GM19025 (cell line): Measurements from ENCODE around the gene TSPAN32.
"Not testable (repeated sequence)": the region's sequence is repeated elsewhere in the genome, so short reads cannot be mapped to it uniquely, and the experiment has no call there.

Experiments
- ATAC-seq: cut with Tn5 transposase; IDR thresholded peaks from one replicate; pipeline ENCODE4 v1.9.1; 2021; ENCODE audit warnings: mild to moderate bottlenecking, low read depth, moderate library complexity; ENCODE audit not compliant: unreplicated experiment

The TSPAN32 gene

DNA sequence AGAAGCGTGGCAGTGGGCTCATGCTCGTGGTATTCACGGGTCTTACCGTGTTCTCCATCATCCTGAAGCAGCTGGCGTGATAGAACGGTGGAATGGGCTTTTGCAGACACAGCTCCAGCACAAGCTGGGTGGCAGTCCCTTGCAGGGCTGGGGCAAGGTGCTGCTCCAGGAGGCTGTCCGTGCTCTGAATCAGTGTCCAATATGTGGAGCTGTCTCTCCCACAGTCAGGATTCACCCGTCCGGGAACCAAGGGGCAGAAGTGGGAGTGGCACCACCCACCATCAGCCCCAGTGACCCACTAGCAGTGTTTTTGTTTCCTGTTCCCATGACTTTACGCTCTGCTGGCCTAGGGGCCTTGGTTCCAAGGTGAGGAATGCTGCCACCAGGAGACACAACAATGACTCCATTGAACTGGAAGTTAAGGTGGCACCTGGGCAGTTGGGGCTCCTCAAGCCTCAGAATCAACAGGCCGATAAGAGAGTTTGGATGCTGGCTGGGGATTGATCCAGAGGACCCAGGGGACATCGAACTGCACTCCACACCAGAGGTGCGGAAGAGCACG, 58.3 kb downstream of the TSPAN32 start:
- ATAC-seq = no peak

DNA sequence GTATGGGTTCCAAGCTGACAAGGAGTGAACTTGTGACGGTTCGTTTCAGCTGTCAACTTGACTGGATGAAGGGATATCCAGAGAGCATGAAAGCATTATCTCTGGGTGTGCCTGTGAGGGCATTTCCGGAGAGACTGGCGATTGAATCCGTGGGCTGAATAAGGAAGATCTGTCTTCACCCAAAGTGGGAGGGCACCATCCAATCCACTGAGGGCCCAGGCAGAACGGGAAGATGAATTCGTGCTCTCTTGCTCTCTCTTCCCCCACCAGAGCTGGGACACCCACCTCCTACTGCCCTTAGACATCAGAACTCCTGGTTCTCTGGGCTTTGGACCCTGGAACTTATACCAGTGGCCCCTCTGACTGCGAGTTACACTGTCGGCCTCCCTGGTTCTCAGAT, 59.8 kb downstream of the TSPAN32 start:
- ATAC-seq = no peak

DNA sequence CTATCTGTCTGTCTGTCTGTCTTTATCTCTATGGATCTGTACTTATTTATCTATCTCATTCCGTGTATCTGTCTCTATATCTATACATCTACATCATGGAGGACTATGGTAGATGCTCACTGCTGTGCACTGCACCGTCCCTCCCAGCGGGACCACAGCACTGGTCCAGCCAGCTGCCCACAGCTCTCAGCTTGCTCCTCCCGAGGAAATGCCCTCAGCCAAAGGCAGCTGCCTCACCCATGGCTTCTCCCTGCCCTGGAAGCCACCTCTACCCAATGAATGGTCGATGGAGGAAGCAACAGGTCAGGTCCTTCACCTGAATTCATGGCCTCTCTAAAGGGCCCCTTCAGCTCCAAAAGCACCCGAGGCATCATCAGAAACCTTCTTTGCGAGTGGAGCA, 60.6 kb downstream of the TSPAN32 start:
- no peak for ATAC-seq

DNA sequence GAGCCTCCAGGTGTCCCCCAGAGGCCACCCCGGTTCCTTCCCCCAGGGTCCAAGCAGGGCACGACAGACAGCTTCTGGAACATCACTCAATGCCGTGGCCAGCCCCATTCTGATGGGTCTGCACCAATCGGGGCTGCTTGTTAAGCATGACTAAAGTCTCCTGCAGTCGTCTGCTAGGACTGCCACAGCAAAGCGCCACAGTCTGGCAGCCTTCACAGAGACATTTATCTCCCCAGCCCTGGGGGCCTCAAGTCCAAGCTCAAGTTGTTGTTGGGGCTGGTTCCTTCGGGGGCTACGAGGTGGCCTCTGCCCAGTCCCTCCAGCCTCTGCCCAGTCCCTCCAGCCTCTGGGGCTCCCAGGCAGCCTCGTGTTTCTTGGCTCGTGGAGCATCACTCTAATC, 61.3 kb downstream of the TSPAN32 start:
- ATAC-seq = no peak

DNA sequence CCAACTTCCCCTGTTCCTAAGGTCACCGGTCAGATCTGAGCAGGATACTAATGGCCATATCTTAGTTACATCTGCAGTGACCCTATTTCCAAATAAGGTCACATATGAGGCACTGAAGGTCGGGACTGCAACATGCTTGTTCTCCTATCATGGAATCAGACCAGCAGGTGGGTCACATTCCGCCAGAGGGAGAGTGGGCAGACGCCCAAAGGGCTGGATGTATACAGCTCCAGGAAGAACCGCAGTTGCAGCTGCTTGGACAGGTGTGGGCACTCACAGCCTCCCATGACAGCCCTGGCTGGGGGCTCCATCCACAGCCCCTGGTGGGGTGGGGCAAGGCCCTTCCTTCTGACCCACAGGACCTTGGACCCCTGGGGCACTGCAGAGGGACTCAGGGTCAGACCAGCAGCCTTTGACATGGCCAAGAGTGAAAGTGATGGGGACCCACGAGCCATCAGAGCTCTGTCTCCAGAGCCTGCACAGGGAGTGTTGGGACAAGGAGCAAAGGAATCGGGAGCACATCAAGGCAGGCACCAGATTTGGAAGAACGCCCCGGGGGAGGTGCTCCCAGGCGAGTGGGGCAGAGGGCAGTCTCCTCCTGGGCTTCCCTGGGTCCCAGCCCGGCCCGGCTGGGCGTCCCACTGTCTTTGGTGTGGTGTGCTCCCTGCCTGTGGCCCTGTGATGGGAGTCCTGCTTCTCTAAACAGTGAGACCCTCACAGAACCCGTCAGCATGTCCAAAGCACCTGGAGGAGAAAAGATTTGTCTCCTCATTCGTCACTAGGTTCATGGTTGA, 62.0 kb downstream of the TSPAN32 start:
- ATAC-seq = no peak

DNA sequence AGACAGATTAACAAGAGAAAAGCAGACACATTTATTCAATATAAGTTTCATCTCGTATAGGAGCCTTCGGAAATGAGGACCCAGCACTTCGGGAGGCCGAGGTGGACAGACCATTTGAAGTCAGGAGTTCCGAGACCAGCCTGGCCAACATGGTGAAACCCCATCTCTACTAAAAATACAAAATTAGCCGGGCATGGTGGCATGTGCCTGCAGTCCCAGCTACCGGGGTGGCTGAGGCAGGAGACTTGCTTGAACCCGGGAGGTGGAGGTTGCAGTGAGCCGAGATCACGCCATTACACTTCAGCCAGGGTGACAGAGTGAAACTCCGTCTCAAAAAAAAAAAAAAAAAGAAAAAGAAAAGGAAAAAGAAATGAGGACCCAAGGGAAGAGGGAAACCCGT, 62.6 kb downstream of the TSPAN32 start:
- ATAC-seq = not testable (repeated sequence)

DNA sequence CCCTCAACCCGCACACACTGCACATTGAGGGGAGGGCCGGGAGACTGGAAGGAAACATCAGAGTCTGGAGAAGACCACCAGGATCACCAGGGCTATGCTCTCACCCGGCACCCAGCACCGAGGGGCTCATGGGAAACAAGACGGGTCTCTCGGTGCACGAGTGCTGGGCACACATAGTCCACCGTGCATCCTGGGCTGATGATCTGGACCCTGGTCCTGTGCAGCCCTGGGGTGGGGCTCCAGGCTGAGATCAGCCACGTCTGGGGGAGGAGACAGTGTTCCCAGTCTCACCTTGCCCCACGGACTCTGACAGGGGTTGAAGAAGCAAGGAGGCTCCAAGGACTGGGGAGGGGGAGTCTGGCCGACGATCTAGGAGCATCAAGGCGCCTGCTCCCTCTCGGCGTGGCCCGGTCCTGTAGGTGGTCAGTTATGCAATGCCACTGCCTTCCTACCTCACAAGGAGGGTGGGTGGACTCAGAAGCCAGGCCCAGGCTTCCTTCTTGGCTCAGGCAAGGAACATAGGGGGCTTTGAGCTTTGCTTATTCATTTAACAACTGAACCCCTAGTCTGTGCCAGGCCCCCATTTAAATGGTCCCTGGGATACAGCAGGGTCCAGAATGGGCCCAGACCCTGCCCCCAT, 63.9 kb downstream of the TSPAN32 start:
- ATAC-seq = no peak

DNA sequence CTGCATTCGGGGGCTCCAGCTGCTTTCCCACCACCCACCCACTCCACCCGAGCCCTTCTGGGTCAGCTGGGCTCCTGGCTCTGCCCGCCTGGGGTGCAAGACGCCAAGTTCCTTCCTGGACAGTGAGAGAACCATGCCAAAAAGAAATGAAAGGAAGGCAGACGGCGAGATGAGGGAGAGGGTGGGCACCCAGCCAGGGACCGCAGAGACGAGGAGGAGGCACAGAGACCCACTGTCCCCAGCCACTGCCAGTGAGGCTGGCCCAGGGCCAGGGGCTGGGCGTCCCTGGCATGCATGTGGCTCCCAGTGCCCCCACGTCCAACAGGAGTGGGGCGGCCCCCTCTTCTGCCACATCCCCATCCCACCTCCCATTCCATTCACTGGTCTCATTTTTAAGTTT, 64.5 kb downstream of the TSPAN32 start:
- ATAC-seq = no peak

DNA sequence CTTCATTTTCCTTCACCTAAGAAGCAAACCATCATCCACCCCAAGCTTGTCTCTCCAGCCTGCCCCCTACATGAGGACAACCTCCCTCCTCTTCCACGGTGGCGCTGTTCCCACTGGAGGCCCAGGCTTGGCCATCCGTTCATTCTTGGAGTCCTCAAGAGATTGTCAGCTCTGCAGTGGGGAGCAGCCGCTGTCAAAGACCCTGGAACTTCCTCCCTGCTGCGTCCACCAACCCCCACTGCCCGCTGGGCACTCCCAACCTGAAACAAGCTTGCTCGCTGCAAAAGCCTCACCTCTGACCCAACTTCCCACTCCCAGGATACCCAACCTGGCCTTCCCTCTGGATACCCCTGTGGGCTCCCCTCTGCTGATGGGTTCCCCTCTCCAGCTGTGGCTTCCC, 64.9 kb downstream of the TSPAN32 start:
- ATAC-seq = no peak

DNA sequence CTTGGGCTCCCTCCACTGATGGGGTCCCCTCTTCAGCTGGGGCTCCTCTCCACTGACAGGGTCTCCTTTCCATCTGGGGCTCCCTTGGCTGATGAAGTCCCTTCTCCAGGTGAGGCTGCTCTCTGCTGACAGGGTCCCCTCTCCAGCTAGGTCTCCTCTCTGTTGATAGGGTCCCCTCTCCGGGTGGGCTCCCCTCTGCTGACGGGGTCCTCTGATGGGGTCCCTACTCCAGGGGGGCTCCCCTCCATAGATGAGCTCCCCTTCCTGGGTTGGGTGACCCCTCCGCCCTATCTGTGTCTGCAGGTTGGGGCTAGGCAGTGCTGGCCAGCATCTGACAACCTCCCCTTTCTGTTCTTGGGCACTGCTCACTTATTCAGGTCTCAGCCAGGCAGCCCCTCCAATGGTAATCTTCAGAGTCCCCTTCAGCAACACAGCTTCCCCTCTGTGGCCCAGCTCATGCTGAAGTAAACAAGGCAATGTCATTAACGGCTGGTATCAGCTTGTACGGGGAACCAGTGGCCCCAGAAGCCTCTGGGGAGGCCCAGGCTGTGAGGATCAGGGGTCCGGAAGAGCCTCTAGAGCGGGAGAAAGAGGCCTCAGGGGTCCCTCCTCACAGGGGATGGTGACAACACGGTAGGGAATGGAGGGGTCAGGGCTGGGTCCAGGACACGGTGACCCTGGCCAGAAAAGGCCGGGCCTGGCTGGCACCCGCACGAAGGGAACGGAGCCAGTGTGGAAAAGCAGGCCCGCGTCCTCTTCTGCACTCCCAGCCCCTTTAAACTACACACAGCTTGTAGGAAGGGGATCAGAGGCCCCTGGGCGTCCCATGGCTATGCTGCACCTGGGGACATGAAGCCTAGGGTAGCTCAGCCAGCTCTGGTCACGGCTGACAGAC, 65.7 kb downstream of the TSPAN32 start:
- no peak for ATAC-seq
